ENCODE data around the gene TMEM121. TPM values are rescaled to one million over a fixed set of nuclear protein-coding genes. Genes with fewer than 3 reads are reported as not detected.

TMEM121 gene
- total and polyA plus RNA-seq, 10 of the 15 experiments (the other 5 are each of a cell fraction or from before 2014, with no cell fraction given), result 0.04 to 4.9 (median 1.2) TPM; not detected in 2

DNA sequence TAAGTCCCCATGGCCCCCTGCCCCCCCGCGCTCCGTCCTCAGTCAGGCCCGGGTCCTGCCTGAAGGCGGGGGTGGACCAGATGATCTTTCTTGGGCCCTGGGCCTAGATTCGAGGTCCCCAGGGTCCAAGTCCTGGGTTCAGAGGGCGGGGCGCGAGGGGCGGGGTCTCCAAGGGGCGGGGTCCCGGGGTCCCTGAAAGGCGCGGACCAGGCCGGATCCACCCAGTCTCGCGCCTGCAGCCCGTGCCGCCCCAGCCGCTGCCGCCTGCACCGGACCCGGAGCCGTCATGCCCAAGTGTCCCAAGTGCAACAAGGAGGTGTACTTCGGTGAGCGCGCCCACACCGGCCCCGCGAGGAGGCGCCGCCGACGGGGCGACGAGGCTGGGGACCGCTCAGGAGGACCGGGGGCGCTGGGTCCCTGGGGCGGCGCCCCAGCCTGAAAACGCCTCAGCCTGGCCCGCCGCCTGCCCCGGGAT, 39.4 kb upstream of the TMEM121 start (continued):
- TF ChIP-seq BACH1 (IDR thresholded peaks at IDR 0.05; ENCODE audit: borderline replicate concordance) (peak; percentile 38; the same call in 1 of the 2 replicates), POLR2AphosphoS2 (IDR thresholded peaks at IDR 0.05; ENCODE audit: low read depth, low read length) (no peak; the same call in 1 of the 2 replicates), EGR1 (IDR thresholded peaks at IDR 0.05; ENCODE audit: borderline replicate concordance in 1 of 2, low read depth in 2 of 2, low read length in 2 of 2) (peak in 1 of 2 experiments; percentile 27; a peak in 1 of 3 replicates), ATF7 (IDR thresholded peaks at IDR 0.05; ENCODE audit: low read depth) (no peak), CBX5 (IDR thresholded peaks at IDR 0.05; ENCODE audit: low read depth) (no peak), CBFB (IDR thresholded peaks at IDR 0.05; ENCODE audit: low read depth) (no peak)

DNA sequence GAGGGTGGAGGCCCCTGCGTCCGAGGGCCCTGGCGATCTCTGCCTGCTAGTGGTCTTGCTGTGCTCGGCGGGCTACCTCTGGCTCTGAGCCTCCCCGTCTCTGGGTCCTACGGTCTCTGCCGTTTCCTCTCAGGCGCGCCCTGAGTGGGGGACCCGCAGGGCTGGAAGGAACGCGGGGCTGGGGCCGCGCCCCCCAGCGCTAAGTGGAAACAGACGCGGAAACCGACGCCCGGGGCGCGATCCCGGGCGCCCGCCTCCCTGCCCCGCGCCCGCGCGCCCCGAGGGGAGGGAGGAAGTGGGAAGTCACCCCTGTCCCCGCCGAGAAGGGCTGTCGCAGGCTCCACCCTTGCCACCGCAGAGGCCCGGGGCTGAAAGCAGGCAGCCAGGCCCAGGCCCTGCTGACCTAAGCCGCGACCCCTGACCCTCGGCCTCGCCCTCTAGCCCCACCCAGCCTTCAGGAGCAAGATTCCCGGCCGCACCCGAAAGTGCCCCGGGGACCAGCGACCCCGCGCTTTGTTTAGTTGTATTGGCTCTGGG, 38.9 kb upstream of the TMEM121 start:
- Histone ChIP-seq H2AFZ (ENCODE audit: control insufficient read depth, low read depth, low read length) (peak overlapping the region; percentile 56), H3K9me3 (replicated peaks; ENCODE audit: control insufficient read depth, insufficient read depth, low read length) (no peaks in the 10 kb centered on the region), H3K79me2 (ENCODE audit: control insufficient read depth, insufficient read depth, low read length) (peaks cover 8% of the 10 kb centered on the region), H3K27me3 (replicated peaks in 1 of 2; ENCODE audit: control insufficient read depth in 2 of 2, insufficient read depth in 2 of 2, low read length in 1 of 2) (no peaks in the 10 kb centered on the region), H3K36me3 (ENCODE audit: control insufficient read depth in 2 of 2, insufficient read depth in 2 of 2, low read length in 1 of 2) (no peaks in the 10 kb centered on the region), H3K27ac (ENCODE audit: control insufficient read depth, insufficient read depth) (peak overlapping the region; percentile 42), H3K4me2 (ENCODE audit: control insufficient read depth, insufficient read depth) (peak overlapping the region; percentile 100), H3K4me3 (peak overlapping the region; percentile 84), H3K9ac (ENCODE audit: control insufficient read depth, insufficient read depth, low read length) (peak overlapping the region; percentile 72), H4K20me1 (ENCODE audit: control insufficient read depth, insufficient read depth) (no peaks in the 10 kb centered on the region), H3K4me1 (ENCODE audit: control insufficient read depth, insufficient read depth, low read length) (peaks cover 28% of the 10 kb centered on the region)
- ChIA-PET CTCF (interaction anchor here (1.0 to 1.8 kb wide), 2 partner anchors 116 to 117 kb away, joined by 3 to 7 read pairs; no protein-coding TSS in a partner anchor), SMC1A (ENCODE audit: uncharacterized antibody, unreplicated experiment) (no interaction called here), RAD21 (ENCODE audit: unreplicated experiment) (no interaction called here), POLR2A (no interaction called here)
- DNase-seq (ENCODE audit: low read depth, low spot score), result no peak
- peak; percentile 8 for ATAC-seq
- under 1% methylated on average over 38 of the region's 48 CpGs for WGBS (ENCODE audit: insufficient coverage, insufficient replicate concordance, low lambda C conversion rate, missing lambda C conversion rate)
- intact Hi-C loops (cut with micrococcal nuclease; ENCODE audit: unreplicated experiment), result loop anchor here (10.0 kb wide), 1 partner anchor 423 kb away; the partner anchor contains the start of gene GPR132
- BruUV-seq (replicated peaks), result no TSS peak
- in situ Hi-C loops (cut with MboI), result loop anchor here (5.0 kb wide), 1 partner anchor 115 kb away; no protein-coding TSS in a partner anchor
- FAIRE-seq, result no peak
- TF ChIP-seq, protein P1, sequence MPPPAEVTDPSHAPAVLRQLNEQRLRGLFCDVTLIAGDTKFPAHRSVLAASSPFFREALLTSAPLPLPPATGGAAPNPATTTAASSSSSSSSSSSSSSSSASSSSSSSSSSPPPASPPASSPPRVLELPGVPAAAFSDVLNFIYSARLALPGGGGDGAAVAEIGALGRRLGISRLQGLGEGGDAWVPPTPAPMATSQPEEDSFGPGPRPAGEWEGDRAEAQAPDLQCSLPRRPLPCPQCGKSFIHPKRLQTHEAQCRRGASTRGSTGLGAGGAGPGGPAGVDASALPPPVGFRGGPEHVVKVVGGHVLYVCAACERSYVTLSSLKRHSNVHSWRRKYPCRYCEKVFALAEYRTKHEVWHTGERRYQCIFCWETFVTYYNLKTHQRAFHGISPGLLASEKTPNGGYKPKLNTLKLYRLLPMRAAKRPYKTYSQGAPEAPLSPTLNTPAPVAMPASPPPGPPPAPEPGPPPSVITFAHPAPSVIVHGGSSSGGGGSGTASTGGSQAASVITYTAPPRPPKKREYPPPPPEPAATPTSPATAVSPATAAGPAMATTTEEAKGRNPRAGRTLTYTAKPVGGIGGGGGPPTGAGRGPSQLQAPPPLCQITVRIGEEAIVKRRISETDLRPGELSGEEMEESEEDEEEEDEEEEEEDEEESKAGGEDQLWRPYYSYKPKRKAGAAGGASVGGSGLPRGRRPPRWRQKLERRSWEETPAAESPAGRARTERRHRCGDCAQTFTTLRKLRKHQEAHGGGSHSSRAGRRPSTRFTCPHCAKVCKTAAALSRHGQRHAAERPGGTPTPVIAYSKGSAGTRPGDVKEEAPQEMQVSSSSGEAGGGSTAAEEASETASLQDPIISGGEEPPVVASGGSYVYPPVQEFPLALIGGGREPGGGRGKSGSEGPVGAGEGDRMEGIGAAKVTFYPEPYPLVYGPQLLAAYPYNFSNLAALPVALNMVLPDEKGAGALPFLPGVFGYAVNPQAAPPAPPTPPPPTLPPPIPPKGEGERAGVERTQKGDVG (CRISPR knock-in tag; IDR thresholded peaks at IDR 0.05), result no peak
- TF ChIP-seq RAD21 (IDR thresholded peaks at IDR 0.05; ENCODE audit: insufficient read depth, low read depth, low read length), result no peak
- no peak for TF ChIP-seq BRCA1 (IDR thresholded peaks at IDR 0.05; ENCODE audit: low read depth, low read length)
- no peak for TF ChIP-seq HDGF (IDR thresholded peaks at IDR 0.05)
- peak in 1 of 2 experiments; percentile 1; a peak in 1 of 4 replicates for TF ChIP-seq BHLHE40 (IDR thresholded peaks at IDR 0.05; ENCODE audit: borderline replicate concordance in 1 of 2, low read depth in 2 of 2, low read length in 1 of 2)
- 0 out of 2 replicates have a peak, but pooled peaks have one; percentile 43 for TF ChIP-seq NBN (IDR thresholded peaks at IDR 0.05)
- no peak for TF ChIP-seq HDAC6 (IDR thresholded peaks at IDR 0.05; ENCODE audit: unreplicated experiment)
- TF ChIP-seq SRF (IDR thresholded peaks at IDR 0.05; ENCODE audit: low read depth in 2 of 2, low read length in 2 of 2), result no peak
- TF ChIP-seq MYB (IDR thresholded peaks at IDR 0.05; ENCODE audit: borderline replicate concordance, low read depth, low read length), result no peak
- no peak for TF ChIP-seq NR2C2 (IDR thresholded peaks at IDR 0.05; ENCODE audit: borderline replicate concordance, control insufficient read depth, insufficient read length, low read depth)
- no peak; the same call in none of the 2 replicates for TF ChIP-seq POLR2A (IDR thresholded peaks at IDR 0.05; ENCODE audit: low read depth, low read length)
- TF ChIP-seq SREBF2 (IDR thresholded peaks at IDR 0.05; ENCODE audit: low read length), result no peak
- TF ChIP-seq TCF12 (IDR thresholded peaks at IDR 0.05; ENCODE audit: low read depth, low read length), result no peak
- no peak for TF ChIP-seq EGR1 (IDR thresholded peaks at IDR 0.05; ENCODE audit: borderline replicate concordance in 1 of 2, low read depth in 2 of 2, low read length in 2 of 2)
- TF ChIP-seq SPI1 (IDR thresholded peaks at IDR 0.05; ENCODE audit: borderline replicate concordance, insufficient read depth, low read depth, low read length), result peak; percentile 86

All from GM12878 (cell line).